ENCODE results near the gene ESYT1.

DNA sequence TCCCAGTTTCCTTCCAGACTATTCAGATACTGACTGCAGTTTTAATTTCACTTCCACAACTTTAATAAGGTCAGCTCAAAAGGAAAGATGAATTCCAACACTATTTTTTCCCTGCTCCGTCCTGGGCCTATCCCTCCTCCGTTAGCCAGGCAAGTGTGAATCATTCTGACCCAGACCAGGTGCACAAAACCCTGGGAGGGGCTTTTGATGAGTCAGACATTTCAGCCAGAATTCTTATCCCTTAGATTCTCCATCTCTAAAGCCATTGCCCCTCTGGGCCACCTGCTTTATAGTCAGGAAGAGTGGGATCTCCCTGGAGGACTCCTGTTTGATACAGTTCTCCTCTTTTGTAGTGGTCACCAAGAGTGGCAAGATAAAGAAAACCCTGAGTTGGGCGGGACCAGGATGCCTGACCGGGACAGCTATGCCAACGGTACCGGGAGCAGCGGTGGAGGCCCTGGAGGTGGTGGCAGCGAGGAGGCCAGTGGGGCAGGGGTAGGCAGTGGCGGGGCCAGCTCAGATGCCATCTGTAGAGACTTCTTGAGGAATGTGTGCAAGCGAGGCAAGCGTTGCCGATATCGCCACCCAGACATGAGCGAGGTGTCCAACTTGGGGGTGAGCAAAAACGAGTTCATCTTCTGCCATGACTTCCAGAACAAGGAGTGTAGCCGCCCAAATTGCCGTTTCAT, 7.8 kb upstream of the ESYT1 start:
- TF ChIP-seq POLR2A (IDR thresholded peaks at IDR 0.05; ENCODE audit: low read length) (no peak), GATA1 (IDR thresholded peaks at IDR 0.05; ENCODE audit: low read depth, low read length) (no peak)
